ENCODE measurements around the gene HOXC6.
A peak's percentile ranks its signal among the peaks of the same experiment; 100 is the strongest.

Gene HOXC6

DNA sequence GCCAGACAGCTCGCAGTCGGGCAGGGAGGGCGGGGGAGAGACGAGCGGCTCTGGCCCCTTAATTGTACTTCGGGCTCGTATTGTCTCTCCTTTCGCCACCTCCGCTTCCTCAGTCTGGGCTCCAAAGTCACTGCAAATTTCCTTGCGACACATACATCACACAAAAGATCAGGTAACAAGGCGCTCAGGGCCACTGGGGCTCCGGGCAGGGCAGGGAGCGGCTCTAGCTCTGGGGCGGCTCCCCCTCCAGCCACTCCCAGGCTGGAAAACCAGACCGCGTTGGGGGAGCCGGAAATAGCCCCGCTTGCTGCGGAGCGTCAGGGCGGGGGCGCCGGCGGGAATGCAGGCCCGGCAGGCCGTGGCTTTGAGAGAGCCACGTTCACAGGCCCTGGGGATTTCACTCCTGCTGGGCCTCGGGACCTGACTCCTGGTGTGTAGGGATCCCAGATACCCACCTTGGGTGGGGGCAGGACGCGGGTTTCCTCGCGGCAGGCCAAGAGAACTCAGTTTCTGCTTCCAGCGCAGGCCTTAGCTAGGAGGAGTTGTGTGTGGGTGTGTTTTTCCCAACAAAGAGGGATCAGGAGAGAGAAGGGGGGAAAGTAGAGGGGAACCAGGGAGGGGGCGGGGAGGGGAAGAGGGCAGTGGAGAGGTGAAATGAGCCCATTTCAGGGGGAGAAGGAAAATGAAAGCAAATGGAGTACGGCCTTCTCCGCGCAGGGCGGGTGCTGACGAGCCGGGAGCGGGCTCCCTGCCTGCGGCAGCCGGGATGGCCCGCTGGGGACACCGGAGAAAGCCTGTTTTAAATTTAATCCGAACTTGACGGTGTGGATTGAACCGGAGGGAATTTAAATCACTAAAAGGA is 32.6 kb upstream of the HOXC6 start:
- Mint-ChIP-seq H3K4me1 (peaks cover 21% of the 10 kb centered on the region), H3K27ac (peak overlapping the region; percentile 21), H3K4me3 (peak overlapping the region; percentile 86), H3K9me3 (no peaks in the 10 kb centered on the region), H3K27me3 (peaks cover 41% of the 10 kb centered on the region), H3K36me3 (no peaks in the 10 kb centered on the region)
- ATAC-seq (ENCODE audit: low read depth) = peak; percentile 43
- DNase-seq (ENCODE audit: low spot score in 2 of 2) = no peak

DNA sequence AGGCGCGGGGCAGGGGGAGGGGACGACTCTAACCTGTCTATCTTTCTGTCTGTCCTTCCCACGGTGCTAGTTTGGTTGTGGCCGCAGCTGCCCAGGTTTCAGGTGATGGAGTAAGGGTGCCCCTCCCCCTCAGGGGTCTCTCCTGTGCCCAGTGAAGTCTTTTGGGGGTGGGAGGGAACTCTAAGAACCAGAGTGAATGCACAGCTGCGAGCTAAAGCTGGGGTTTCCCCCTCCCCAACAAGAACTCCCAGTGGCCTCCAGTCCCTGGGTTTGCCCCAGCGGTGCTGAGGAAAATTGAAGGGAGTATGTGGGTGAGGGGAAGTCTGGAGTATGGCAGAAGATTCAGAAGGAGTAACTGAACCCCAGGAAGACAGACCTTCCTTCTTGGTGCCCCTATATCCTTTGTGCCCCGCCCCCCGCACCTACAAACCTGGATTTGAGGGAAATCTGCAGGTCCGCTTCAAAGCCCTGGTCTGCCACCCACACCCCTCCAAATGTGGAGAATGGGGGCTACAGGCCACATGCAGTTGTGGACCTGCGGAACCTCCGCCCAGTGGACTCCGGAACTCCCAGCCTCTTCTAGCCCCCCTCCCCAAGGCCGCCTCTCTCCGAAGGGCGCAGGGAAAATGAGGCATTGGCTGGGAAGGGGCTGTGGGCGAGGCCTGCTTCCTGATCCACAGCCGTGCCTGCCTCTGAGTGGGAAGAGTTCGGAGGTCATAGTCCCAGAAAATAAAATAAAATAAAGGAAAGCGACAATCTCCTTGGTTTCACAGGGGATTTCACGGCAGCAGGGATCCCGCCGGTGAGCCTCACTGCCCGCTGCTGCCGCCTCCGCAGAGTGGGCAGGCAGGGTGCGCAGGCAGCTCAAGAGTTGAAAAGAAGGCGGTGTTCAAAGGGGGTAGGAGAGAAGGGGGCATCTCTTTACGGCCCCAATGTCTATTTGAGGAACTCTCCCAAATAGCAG is 31.7 kb upstream of the HOXC6 start:
- H3K36me3 Mint-ChIP-seq = no peaks in the 10 kb centered on the region
- ATAC-seq (ENCODE audit: low read depth) = no peak

DNA sequence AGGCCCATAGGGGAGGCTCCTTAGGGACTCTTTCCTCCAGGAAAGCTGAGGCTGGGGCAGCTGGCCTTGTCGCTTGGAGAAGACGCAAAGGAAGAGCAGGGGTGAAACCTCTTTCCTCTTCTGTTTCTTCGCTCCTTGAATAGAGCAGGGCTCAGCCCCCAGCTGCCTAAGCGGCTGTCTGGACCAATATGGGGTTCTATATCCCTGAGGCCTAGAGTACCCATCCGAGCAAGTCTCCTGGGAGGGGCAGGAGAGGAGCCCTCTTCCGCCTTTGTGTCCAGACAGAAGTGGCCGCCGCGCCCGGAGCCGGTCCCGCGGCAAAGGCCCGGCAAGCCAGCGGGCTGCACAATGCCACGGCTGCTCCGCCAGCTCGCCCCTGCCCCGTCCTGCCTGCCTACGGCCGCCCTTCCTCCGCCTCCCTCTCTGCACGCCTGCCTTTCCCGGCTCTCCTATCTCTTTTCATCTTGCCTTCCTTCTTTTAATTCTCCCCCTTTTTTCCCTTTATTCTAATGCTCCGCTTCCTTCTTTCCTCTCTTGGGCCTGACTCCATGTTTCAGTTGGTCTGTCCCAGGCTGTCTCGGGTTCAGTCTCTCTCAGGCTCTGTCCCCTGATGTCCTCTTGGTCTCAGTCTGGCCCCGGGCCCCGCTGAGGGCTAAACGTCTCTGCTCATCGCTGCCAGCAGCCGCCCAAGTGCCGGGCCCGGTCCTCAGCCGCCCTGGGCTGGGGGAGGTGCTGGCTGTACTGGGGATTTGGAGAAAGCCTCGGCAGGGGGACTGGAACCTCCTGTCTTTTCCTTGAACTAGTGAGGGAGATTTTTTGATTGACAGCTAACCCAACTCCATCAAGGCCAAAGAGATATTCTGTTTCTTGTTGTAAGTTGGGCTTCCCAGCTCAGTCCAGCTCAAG is 30.8 kb upstream of the HOXC6 start:
- DNase-seq (ENCODE audit: low spot score in 2 of 2) = no peak
- no peaks in the 10 kb centered on the region for H3K9me3 Mint-ChIP-seq
- ATAC-seq (ENCODE audit: low read depth) = no peak
- no peak overlapping the region for H3K27ac Mint-ChIP-seq
- peaks cover 39% of the 10 kb centered on the region for H3K27me3 Mint-ChIP-seq
- H3K4me1 Mint-ChIP-seq = peaks cover 17% of the 10 kb centered on the region
- no peaks in the 10 kb centered on the region for H3K36me3 Mint-ChIP-seq
- no peak overlapping the region for H3K4me3 Mint-ChIP-seq

More for the DNA sequence above, 31.7 kb upstream of the HOXC6 start:
- DNase-seq (ENCODE audit: low spot score in 2 of 2) = no peak
- peaks cover 39% of the 10 kb centered on the region for H3K27me3 Mint-ChIP-seq
- H3K4me1 Mint-ChIP-seq = peaks cover 17% of the 10 kb centered on the region
- no peaks in the 10 kb centered on the region for H3K9me3 Mint-ChIP-seq
- H3K27ac Mint-ChIP-seq = peak overlapping the region; percentile 21
- H3K4me3 Mint-ChIP-seq = peak overlapping the region; percentile 86

DNA sequence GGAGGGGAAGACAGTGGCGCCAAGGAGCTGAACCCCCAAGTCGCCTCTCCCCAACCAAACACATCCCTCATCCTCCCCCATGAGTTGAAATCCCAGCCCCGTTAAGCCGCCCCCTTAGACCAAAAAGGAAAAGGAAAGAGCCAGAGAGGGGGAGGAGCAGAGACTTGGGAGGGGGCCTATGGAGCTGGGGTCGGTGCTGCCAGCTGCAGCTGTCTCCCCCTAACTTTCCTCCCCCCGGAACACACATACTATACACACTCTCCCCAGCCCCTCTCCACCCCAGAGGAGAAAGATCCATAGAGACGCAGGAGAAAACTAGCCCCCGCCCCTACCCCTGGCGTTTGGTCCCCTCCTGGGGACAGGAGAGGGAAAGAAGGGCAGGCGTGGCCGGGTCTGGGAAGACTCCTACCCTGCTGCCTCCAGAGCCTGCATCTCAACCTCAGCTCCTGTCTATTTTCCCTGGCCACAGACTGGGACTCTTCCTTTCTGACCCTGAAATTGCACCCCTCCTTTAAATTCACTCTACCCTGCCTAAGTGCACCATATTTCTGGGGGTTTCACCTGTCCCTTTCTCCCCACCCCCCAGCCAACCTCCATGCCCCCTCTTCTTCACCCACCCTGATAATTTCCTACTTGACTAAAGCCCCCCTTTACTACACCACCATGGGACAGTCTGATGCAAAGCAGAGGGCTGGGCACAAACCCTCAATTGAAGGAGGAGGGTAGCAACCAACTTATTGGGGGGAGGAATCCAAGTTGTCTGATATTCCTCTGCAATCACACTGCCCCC is 29.9 kb upstream of the HOXC6 start:
- Mint-ChIP-seq H3K9me3 (no peaks in the 10 kb centered on the region), H3K27me3 (peaks cover 42% of the 10 kb centered on the region), H3K4me1 (peaks cover 19% of the 10 kb centered on the region), H3K27ac (no peak overlapping the region), H3K36me3 (no peaks in the 10 kb centered on the region), H3K4me3 (no peak overlapping the region)
- DNase-seq (ENCODE audit: low spot score in 2 of 2) = no peak
- no peak for ATAC-seq (ENCODE audit: low read depth)

DNA sequence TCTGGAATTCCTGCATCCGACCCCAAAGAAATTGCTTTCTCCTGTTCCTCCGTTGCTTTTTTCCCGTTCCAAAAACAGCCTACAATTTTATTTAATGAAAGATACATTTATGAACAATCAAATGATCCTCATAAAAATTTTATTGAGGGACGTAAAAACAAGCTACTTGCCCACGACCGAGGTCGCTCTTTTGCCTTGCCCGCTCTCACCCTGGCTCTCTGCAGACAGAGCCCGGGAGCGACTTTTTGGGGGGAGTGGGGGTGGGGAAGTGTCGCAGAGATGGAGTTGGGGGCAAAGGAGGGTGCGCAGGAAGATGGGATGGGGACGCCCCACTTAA is 29.4 kb upstream of the HOXC6 start:
- ATAC-seq (ENCODE audit: low read depth) (no peak), DNase-seq (ENCODE audit: low spot score in 2 of 2) (no peak)
- no peak overlapping the region for H3K27ac Mint-ChIP-seq
- H3K4me1 Mint-ChIP-seq = peaks cover 19% of the 10 kb centered on the region
- no peaks in the 10 kb centered on the region for H3K36me3 Mint-ChIP-seq
- H3K4me3 Mint-ChIP-seq = no peak overlapping the region
- H3K27me3 Mint-ChIP-seq = peaks cover 44% of the 10 kb centered on the region
- H3K9me3 Mint-ChIP-seq = no peaks in the 10 kb centered on the region

DNA sequence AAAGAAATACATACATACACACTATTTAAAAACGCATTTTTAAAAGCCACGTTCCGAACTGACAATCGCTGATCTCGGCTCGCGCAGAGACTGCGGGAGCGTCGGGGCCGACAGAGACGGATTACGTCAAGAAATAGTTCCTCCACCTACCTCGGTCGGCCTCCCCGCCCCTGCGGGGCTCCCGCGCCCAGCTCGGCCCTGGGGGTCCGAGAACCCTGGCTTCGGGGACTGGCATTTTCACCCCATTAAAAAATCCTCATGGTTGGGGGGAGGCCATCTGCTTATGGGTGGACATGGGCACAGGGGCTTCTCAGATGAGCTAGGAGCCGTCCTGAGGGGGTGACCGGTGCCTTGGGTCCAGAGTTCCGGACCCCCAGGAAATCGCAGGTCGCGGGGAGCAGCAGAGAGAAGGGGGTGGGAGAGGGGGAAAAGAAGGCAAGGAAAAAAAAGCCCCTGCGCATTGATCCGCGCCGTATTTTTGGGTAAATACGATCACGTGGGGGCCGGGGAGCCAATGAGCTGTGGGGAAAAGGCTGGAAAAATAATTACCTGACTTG is 28.6 kb upstream of the HOXC6 start:
- DNase-seq (ENCODE audit: low spot score in 2 of 2) (no peak), ATAC-seq (ENCODE audit: low read depth) (no peak)
- H3K27me3 Mint-ChIP-seq = peaks cover 40% of the 10 kb centered on the region
- H3K9me3 Mint-ChIP-seq = no peaks in the 10 kb centered on the region
- no peaks in the 10 kb centered on the region for H3K36me3 Mint-ChIP-seq
- no peak overlapping the region for H3K4me3 Mint-ChIP-seq
- peaks cover 19% of the 10 kb centered on the region for H3K4me1 Mint-ChIP-seq
- H3K27ac Mint-ChIP-seq = no peak overlapping the region

DNA sequence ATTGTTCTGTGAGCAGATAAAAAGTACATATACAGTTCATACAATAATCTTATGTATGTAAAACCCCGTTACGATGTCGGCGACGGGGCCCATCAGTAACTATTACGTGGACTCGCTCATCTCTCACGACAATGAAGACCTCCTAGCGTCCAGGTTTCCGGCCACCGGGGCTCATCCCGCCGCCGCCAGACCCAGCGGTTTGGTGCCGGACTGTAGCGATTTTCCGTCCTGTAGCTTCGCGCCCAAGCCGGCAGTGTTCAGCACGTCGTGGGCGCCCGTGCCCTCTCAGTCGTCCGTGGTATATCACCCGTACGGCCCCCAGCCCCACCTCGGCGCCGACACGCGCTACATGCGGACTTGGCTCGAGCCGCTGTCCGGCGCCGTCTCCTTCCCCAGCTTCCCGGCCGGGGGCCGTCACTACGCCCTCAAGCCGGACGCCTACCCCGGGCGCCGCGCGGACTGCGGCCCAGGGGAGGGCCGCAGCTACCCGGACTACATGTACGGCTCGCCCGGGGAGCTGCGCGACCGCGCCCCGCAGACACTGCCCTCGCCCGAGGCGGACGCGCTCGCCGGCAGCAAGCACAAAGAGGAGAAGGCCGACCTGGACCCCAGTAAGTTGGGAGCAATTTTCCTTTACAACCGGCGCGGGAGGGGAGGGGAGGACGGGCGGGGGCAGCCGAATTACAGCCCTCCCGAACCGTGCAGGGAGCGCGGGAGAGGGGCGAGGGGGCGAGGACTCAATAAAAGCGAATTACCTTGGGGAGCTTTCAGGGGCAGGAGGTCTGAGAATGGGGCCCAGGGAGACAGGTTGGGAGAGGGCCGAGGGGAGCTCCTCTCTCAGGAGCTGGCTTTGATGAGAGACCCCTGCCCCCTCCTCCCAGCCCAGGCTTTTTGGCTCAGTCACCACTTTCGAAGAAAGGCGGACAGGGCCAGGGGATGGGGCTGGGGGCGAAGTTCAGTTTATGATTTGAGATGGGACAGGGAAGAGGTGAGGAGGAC is 27.8 kb upstream of the HOXC6 start, which contains the start of gene HOXC9:
TSS of gene HOXC9 (plus strand) at position 46 of the 999 bp plus-strand sequence. CDS start at position 74, 28 bp downstream.
- ATAC-seq (ENCODE audit: low read depth) (no peak), DNase-seq (ENCODE audit: low spot score in 2 of 2) (no peak)
- H3K27me3 Mint-ChIP-seq = peaks cover 43% of the 10 kb centered on the region
- peaks cover 13% of the 10 kb centered on the region for H3K4me1 Mint-ChIP-seq
- H3K27ac Mint-ChIP-seq = no peak within 1 kb of the TSS
- no peaks in the 10 kb centered on the region for H3K36me3 Mint-ChIP-seq
- H3K4me3 Mint-ChIP-seq = no peak within 1 kb of the TSS
- no peaks in the 10 kb centered on the region for H3K9me3 Mint-ChIP-seq

DNA sequence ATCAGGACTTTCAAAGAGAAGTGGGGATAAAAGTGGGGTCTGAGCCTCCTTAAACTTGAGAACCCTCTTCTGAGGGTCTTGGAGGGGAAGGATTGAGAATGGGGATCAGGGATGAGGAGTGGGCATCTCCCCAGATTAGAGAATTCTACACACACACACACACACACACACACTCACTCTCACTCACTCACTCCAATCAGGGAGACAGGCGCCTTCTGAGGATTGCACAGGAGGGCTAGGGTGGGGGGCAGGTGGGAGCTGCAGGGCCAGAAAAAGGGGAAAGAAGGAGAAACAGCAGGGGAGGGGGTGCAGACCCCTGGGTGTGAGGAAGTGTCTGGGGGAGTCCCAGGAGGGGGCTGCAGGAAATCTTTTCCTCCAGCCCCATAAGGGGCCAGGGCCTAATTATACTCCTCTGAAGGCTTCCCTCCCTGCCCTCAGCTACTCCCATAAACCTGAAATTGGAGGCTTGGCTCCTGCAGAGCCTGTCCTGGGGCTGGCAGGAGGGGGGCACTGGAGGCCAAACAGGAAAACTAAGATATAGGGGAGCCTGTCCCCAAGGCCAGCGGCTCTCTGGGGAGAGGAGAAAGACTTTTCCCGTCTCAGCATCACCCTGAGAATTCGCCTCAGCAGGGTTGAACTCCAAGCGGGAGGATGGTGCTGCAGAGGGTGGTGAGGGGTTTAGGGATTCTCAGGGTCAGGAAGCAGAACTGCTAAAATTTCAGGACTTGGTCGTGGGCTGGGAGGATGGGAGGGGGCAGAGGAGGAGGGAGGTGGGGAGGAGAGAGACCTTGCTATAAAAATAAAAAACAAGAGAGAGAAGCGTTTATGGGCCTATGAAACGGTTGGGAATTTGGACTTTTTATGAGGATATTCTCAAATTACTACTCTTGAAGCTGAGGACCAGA is 26.7 kb upstream of the HOXC6 start:
- no peaks in the 10 kb centered on the region for H3K36me3 Mint-ChIP-seq
- H3K27ac Mint-ChIP-seq = peak overlapping the region; percentile 52
- DNase-seq (ENCODE audit: low spot score in 2 of 2) = no peak
- no peaks in the 10 kb centered on the region for H3K9me3 Mint-ChIP-seq
- no peak for ATAC-seq (ENCODE audit: low read depth)
- no peak overlapping the region for H3K4me3 Mint-ChIP-seq
- H3K27me3 Mint-ChIP-seq = peaks cover 41% of the 10 kb centered on the region
- peaks cover 12% of the 10 kb centered on the region for H3K4me1 Mint-ChIP-seq

DNA sequence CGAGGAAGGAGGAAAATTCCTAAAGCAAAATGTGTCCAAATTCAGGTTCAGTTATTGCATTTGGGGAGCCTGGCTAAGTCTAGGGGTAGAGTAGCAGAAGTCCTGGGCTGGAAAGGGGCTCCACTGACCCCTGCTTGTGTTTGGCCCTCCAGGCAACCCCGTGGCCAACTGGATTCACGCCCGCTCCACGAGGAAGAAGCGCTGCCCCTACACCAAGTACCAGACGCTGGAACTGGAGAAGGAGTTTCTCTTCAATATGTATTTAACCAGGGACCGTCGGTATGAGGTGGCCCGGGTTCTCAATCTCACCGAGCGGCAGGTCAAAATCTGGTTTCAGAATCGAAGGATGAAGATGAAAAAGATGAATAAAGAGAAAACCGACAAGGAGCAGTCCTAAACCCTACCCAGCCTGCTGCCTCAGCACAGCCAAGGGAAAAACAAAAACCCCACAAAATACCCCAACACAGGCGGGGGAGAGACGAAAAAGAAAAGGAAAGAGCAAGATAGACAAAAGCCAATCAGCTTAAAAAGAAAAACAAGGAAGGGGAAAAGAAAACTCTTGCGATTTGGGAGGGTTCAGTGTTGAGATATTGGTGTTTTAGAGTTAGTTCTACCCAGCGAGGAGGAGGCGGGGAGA is 25.8 kb upstream of the HOXC6 start:
- Mint-ChIP-seq H3K27me3 (peaks cover 39% of the 10 kb centered on the region), H3K9me3 (no peaks in the 10 kb centered on the region), H3K4me3 (no peak overlapping the region), H3K36me3 (no peaks in the 10 kb centered on the region), H3K4me1 (peaks cover 10% of the 10 kb centered on the region), H3K27ac (no peak overlapping the region)
- DNase-seq (ENCODE audit: low spot score in 2 of 2) = no peak
- no peak for ATAC-seq (ENCODE audit: low read depth)

DNA sequence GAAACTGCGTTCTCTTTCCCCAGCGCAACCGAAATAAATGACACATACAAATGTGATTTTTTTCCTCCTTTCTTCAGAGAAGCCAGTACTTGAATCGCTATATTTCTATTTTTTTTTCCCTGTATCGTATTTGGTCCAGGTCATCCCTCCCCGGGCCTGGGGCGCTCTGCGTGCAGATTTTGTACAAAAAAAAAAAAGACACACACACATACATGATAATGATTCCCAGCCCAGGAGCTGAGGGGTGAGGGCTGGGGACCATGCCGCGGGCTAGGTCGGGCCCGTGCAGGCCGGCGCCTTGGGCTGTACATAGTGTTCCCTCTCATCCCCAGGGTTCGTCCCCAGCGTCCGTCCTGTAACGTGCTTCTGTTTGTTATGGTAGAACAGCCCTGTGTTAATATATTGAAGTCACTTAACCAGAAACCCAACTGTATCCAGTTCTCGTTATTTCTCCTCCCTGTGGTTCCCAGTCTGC is 25.3 kb upstream of the HOXC6 start:
- no peak for ATAC-seq (ENCODE audit: low read depth)
- peaks cover 40% of the 10 kb centered on the region for H3K27me3 Mint-ChIP-seq
- no peaks in the 10 kb centered on the region for H3K36me3 Mint-ChIP-seq
- no peak overlapping the region for H3K4me3 Mint-ChIP-seq
- H3K9me3 Mint-ChIP-seq = no peaks in the 10 kb centered on the region
- peaks cover 7% of the 10 kb centered on the region for H3K4me1 Mint-ChIP-seq
- H3K27ac Mint-ChIP-seq = no peak overlapping the region
- no peak for DNase-seq (ENCODE audit: low spot score in 2 of 2)

DNA sequence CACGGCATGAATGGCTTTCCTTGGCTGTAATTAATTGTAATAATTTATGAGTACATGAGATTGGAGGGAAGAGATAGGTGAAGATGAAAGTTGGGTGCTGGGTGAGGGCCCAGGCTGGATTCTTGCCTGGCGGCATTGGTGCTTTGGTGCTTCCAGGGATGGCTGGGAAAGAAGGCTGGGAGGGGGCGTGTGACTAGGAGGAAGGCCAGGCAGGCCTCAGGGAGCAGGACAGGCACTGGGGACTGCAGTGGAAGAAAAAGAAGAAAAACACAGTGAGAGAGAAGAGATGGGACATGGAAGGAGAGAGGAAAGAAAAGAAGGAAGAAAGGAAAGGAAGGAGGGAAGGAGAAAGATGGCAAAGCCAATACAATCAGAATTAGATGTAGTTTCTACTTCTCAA is 24.6 kb upstream of the HOXC6 start:
- ATAC-seq (ENCODE audit: low read depth) = no peak
- H3K27ac Mint-ChIP-seq = no peak overlapping the region
- no peak for DNase-seq (ENCODE audit: low spot score in 2 of 2)

More for the DNA sequence above, 24.6 kb upstream of the HOXC6 start:
- no peak overlapping the region for H3K4me3 Mint-ChIP-seq
- no peaks in the 10 kb centered on the region for H3K9me3 Mint-ChIP-seq
- no peaks in the 10 kb centered on the region for H3K36me3 Mint-ChIP-seq
- peaks cover 35% of the 10 kb centered on the region for H3K27me3 Mint-ChIP-seq
- peaks cover 7% of the 10 kb centered on the region for H3K4me1 Mint-ChIP-seq

Data from memory B cell (primary cell).